ENCODE measurements around the gene GNAZ. TPM values are rescaled to one million over a fixed set of nuclear protein-coding genes. Genes with fewer than 3 reads are reported as not detected.

The GNAZ gene
- total RNA-seq, 2 donors from 2014 or later = 2.6 to 2.8 TPM

DNA sequence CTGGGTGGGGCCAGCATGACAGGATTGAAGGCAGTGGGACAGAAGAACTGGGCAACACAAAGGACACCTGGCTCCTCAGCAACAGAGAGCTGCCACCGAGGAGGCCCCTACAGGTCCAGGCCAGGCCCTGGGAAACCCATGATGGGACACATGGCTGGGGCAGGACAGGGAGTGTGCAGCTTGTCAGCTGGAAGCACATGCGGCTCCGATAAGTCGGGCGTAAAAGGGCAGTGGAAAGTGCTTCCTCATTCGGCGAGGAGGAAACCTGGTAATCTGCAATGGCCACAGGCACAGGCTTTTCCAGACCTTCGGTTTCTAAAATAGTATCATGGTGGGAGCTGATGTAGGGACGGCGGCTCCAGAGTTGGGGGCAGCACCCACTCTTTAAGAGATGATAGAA, 16.5 kb downstream of the GNAZ start:
- DNase-seq (no peak), ATAC-seq (no peak)
- intact Hi-C loops (cut with DNase I) = no loop called here

GRCh38 chr22:23088199-23088604, 17.9 kb downstream of the GNAZ start:
- DNase-seq (no peak), ATAC-seq (no peak)
- intact Hi-C loops (cut with DNase I) = no loop called here

DNA sequence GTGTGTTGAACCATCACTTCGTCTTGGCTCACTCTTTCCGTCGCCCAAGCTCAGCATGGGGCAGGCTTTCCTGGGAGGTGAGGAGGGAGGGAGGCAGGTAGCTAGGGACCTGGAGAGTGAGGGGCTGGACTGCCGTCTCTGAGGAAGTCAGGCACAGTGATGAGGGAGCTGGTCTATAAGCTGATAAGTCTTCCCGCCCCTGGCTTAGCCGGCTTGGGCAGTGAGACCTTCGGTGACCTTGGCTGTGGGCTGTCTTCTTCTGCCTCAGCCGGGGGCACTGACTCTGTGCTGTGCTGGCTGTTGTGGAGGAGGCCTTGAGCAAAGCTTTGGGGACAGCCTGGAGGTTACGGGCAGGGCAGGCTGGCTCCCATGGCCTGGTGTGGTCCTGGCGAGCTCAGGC, 18.7 kb downstream of the GNAZ start:
- ATAC-seq (no peak), DNase-seq (no peak)
- intact Hi-C loops (cut with DNase I) = no loop called here

GRCh38 chr22:23089633-23090456, 19.5 kb downstream of the GNAZ start:
- ATAC-seq = no peak
- no peak for DNase-seq
- intact Hi-C loops (cut with DNase I) = no loop called here

DNA sequence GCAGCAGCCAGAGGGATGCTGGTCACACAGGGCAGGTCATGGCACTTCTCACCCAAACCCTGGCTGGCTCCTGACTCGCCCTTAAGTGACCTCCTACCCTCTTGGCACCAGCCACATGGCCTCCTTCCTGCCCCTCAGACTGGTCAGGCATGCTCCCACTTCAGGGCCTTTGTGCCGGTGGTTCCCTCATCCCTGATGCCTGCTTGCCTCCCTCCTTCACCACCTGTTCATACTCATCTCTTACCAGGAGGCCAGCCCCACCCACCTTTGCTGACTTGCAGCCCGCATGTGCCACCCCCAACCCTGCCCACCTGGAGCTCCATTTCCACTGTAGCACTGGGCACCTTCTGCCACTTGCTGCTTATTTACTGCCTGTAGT, 20.1 kb downstream of the GNAZ start:
- DNase-seq = no peak
- no peak for ATAC-seq
- intact Hi-C loops (cut with DNase I) = no loop called here

DNA sequence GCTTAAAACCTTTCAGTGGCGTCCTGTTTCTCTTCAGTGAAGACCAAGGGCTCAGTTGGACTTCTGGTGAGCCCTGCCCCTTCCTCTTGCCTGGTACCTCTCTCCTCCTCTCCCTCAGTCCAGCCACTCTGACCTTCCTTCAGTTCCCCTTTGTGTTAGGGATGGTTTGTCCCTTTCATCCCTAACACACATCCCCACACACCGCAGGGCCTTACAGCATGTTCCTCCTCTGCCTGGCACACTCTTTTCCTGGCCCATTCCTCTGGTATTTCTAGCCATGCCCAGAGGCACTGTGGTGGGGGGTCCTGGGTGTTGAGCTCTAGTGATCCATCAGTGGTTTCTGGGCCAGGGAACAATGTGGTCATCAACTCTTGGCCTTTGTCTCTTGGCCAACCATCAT, 21.4 kb downstream of the GNAZ start:
- ATAC-seq (no peak), DNase-seq (no peak)
- intact Hi-C loops (cut with DNase I) = no loop called here

GRCh38 chr22:23092217-23092955, 22.1 kb downstream of the GNAZ start:
- ATAC-seq (no peak), DNase-seq (no peak)
- intact Hi-C loops (cut with DNase I) = no loop called here

GRCh38 chr22:23093051-23093788, 22.9 kb downstream of the GNAZ start:
- intact Hi-C loops (cut with DNase I) = no loop called here
- ATAC-seq (no peak), DNase-seq (no peak)

- ATAC-seq (no peak), DNase-seq (no peak)
- intact Hi-C loops (cut with DNase I) = no loop called here
Measured at GRCh38 chr22:23094260-23094659, 23.9 kb downstream of the GNAZ start.

- intact Hi-C loops (cut with DNase I) = no loop called here
- DNase-seq (no peak), ATAC-seq (no peak)
Measured at GRCh38 chr22:23094695-23095681, 24.7 kb downstream of the GNAZ start.

- ATAC-seq (no peak), DNase-seq (no peak)
- intact Hi-C loops (cut with DNase I) = no loop called here
Measured at GRCh38 chr22:23095733-23096342, 25.5 kb downstream of the GNAZ start.

GRCh38 chr22:23097412-23098229, 27.3 kb downstream of the GNAZ start:
- intact Hi-C loops (cut with DNase I) = no loop called here
- DNase-seq (no peak), ATAC-seq (no peak)

- DNase-seq (no peak), ATAC-seq (peak in 1 of 2 donors; percentile 5)
- intact Hi-C loops (cut with DNase I) = no loop called here
Measured at GRCh38 chr22:23098230-23098705, 27.9 kb downstream of the GNAZ start.

DNA sequence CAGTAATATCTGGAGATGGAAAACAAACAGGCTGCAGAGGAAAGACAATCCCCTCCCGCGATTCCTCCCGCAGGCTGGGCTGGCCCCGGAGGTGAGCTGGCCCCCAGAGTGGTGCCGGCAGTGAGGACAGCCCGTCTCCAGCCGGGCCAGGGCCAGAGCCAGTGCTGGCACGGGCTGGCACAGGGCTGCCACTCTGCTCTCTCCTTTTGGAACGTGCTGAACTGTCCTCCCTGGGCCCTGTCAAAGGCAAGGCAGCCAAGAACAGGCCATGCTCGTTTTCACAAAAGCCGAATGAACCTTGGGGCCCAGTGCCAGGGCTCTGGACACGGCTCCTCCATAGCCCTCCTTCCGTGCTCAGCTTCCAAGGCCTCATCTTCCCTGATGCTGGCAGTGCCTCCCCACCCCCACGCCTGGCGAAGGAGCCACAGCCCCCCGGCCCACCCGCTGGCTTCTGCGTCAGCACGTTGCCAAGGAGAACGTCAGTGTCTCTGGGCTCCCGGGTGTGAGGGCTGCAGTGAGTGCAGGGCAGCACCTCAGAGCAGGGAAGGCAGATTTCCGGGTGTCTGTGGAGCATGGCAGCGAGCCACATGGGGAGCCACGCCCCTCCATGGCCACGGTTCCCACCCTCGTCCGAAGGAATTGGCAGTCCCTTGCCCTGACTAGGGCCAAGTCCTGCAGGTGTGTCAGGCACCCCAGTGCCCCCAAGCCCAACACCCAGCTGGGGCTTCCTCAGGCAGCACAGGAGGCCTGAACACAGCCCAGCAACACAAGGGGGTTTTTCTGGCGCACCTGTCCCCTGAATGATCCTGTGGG, 28.6 kb downstream of the GNAZ start:
- ATAC-seq (peak; percentile 88 to 91), DNase-seq (peak; percentile 37)
- intact Hi-C loops (cut with DNase I) = no loop called here

DNA sequence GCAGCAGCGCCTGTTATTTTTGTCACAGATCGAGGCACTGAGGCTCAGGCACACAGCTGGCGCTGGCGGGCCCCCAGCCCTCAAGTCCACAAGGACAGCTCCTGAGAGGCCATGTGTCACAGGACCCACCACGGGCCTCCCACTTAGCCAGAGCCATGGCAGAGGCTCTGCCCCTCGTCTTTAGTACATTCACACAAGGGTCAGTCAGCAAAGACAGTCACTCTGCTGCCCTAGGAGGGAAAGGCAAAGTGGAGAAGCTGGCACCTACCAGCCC, 29.1 kb downstream of the GNAZ start:
- ATAC-seq (no peak), DNase-seq (no peak)
- intact Hi-C loops (cut with DNase I) = no loop called here

GRCh38 chr22:23100124-23100801, 29.9 kb downstream of the GNAZ start:
- intact Hi-C loops (cut with DNase I) = no loop called here

More at GRCh38 chr22:23100124-23100801, 29.9 kb downstream of the GNAZ start:
- no peak for DNase-seq
- no peak for ATAC-seq

Data from left cardiac atrium (tissue), 4 donors.